Testis (tissue), 2 donors: ENCODE results near the gene PTPN2.

Source experiments
- CTCF ChIP-seq, 3 experiments: fragments of 450-650 bp in 2 of 3; fragments of 200-600 bp in 1 of 3; sonication (generic) in 1 of 3; IDR thresholded peaks; one replicate each; pipeline ENCODE4 v1.5.1; 2016 to 2019; ENCODE audit warnings: antibody characterized with exemption in 3 of 3, mild to moderate bottlenecking in 2 of 3, moderate library complexity in 1 of 3
- POLR2A ChIP-seq: fragments of 450-650 bp; IDR thresholded peaks from one replicate; pipeline ENCODE4 v1.6.1; 2017; ENCODE audit warnings: antibody characterized with exemption, mild to moderate bottlenecking, moderate library complexity

- TF ChIP-seq POLR2A (no peak), CTCF (IDR thresholded peaks at IDR 0.05) (no peak)
These were observed 92.4 kb downstream of the PTPN2 start for GRCh38 chr18:12791610-12792009.
